HG02943 (cell line): ENCODE measurements around the gene CRMP1.

ENCODE experiments used
- ATAC-seq: cut with Tn5 transposase; IDR thresholded peaks from one replicate; pipeline ENCODE4 v1.9.1; 2021; ENCODE audit warnings: mild to moderate bottlenecking, low read depth, moderate library complexity; ENCODE audit not compliant: unreplicated experiment

Gene CRMP1

GRCh38 chr4:5780831-5781480 is 111.9 kb downstream of the CRMP1 start:
- ATAC-seq, result no peak

- ATAC-seq, result no peak
These were observed 116.4 kb downstream of the CRMP1 start for GRCh38 chr4:5776510-5776909.

- no peak for ATAC-seq
These were observed 118.4 kb downstream of the CRMP1 start for GRCh38 chr4:5774416-5775036.

- no peak for ATAC-seq
These were observed 119.7 kb downstream of the CRMP1 start for GRCh38 chr4:5773271-5773555.

GRCh38 chr4:5772528-5773270 is 120.2 kb downstream of the CRMP1 start:
- no peak for ATAC-seq
